K562 (cell line): Measurements from ENCODE around the gene LRRC38.

ENCODE experiments used
- CBFA2T2 ChIP-seq: fragments of 450-650 bp; conservative IDR thresholded peaks from 2 replicates; pipeline ENCODE4 v1.6.1; 2017; ENCODE audit warnings: mild to moderate bottlenecking
- EZH2 ChIP-seq: IDR thresholded peaks from 2 replicates; pipeline ENCODE4 v1.6.1; 2012; ENCODE audit warnings: low read depth, mild to moderate bottlenecking, inconsistent platforms, low read length, borderline replicate concordance
- FOXK2 ChIP-seq, 2 experiments: fragments of 450-650 bp; IDR thresholded peaks in 1 of 2; conservative IDR thresholded peaks in 1 of 2; 2 replicates each; pipeline ENCODE4 v1.6.1; 2016; ENCODE audit warnings: low read depth in 2 of 2, mild to moderate bottlenecking in 1 of 2
- MAFF ChIP-seq: IDR thresholded peaks from 2 replicates; pipeline ENCODE4 v1.6.1; 2012; ENCODE audit warnings: low read length, improper control_type of control experiment
- PTRF ChIP-seq: fragments of 450-650 bp; IDR thresholded peaks from 2 replicates; pipeline ENCODE4 v1.6.1; 2016; ENCODE audit warnings: mild to moderate bottlenecking, missing genetic modification characterization, missing compliant biosample characterization
- ZNF121 ChIP-seq: sonication (generic); formaldehyde crosslinking; conservative IDR thresholded peaks from 2 replicates; pipeline ENCODE4 v1.8.0; 2022; ENCODE audit warnings: missing genetic modification reagents
- ZNF77 ChIP-seq: fragments of 250-450 bp; sonication (Bioruptor Pico); IDR thresholded peaks from 2 replicates; pipeline ENCODE4 v1.5.0; 2020
- TF ChIP-seq, protein P1 (sequence below): sonication (generic); formaldehyde crosslinking; IDR thresholded peaks from 2 replicates; pipeline ENCODE4 v1.8.1; 2022; ENCODE audit warnings: missing genetic modification reagents

DNA sequence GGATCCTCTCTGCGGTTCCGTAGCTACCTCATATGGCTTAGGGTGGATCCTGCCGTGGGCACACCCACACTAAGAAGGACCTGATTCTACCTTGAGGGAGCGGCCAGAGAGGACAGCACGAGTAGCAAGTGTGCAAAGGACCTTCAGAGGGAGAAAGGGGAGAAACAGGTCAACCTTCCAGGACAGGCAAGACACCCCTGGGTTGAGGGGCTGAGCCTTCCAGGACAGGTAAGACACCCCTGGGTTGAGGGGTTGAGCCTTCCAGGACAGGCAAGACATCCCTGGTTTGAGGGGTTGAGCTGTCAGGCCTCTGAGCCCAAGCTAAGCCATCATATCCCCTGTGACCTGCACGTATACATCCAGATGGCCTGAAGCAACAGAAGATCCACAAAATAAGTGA, 46.7 kb upstream of the LRRC38 start:
- TF ChIP-seq EZH2 (no peak), FOXK2 (conservative IDR thresholded peaks at IDR 0.05 in 1 of 2, IDR thresholded peaks at IDR 0.05 in 1 of 2; ENCODE audit: low read depth in 2 of 2) (no peak), PTRF (no peak), ZNF121 (CRISPR knock-in tag) (no peak), MAFF (no peak), ZNF77 (no peak), CBFA2T2 (no peak)
- TF ChIP-seq, protein P1, sequence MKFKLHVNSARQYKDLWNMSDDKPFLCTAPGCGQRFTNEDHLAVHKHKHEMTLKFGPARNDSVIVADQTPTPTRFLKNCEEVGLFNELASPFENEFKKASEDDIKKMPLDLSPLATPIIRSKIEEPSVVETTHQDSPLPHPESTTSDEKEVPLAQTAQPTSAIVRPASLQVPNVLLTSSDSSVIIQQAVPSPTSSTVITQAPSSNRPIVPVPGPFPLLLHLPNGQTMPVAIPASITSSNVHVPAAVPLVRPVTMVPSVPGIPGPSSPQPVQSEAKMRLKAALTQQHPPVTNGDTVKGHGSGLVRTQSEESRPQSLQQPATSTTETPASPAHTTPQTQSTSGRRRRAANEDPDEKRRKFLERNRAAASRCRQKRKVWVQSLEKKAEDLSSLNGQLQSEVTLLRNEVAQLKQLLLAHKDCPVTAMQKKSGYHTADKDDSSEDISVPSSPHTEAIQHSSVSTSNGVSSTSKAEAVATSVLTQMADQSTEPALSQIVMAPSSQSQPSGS (CRISPR knock-in tag): no peak
